ENCODE measurements around the gene CMC4. TPM values are rescaled to one million over a fixed set of nuclear protein-coding genes. Genes with fewer than 3 reads are reported as not detected.

Gene CMC4
- total and polyA plus RNA-seq, 9 of the 15 experiments (the other 6 are each of a cell fraction or from before 2014, with no cell fraction given), result 3.5 to 16.9 (median 8.2) TPM

DNA sequence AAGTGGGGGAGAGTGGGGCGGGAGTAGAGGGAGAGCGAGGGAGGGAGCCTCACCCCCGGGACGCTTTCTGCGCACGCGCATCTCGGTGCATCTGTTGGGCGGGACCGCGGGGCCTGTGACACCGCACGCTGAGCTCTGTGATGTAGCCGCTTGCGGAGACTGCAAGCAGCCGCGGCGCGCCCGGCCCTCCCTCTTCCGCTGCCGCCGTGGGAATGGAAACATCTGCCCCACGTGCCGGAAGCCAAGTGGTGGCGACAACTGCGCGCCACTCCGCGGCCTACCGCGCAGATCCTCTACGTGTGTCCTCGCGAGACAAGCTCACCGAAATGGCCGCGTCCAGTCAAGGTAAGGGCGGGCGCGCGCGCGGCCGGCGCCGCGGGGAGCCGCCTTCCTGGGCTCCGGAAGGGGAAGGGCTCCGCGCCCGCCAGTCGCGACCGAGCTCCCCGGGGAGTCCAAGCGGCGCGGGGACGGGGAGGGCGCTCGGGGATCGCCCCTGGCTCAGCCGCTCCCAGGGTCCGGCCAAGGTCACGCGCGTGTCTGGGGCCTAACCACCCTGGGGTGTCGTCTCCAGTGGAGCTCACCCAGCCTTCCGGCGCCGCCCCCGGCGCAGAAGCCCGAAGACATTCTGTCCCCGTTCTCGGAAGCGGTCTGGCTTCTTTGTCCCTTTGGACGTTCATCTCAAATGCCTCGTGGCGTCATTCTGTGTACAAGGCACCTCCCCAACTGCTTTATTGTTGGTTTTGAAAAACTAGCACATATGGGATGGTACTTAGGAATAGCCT lies 44.0 kb downstream of the CMC4 start, which contains the start of gene FUNDC2 (continued):
- no peak for TF ChIP-seq LARP7 (IDR thresholded peaks at IDR 0.05)
- TF ChIP-seq NR1H2 (CRISPR knock-in tag; IDR thresholded peaks at IDR 0.05), result no peak
- no peak for TF ChIP-seq MED1 (CRISPR knock-in tag; IDR thresholded peaks at IDR 0.05; ENCODE audit: borderline replicate concordance)
- TF ChIP-seq RBM22 (IDR thresholded peaks at IDR 0.05; ENCODE audit: low read depth, low read length, poor library complexity, severe bottlenecking), result no peak
- no peak for TF ChIP-seq MCM7 (IDR thresholded peaks at IDR 0.05)
- TF ChIP-seq, protein P1, sequence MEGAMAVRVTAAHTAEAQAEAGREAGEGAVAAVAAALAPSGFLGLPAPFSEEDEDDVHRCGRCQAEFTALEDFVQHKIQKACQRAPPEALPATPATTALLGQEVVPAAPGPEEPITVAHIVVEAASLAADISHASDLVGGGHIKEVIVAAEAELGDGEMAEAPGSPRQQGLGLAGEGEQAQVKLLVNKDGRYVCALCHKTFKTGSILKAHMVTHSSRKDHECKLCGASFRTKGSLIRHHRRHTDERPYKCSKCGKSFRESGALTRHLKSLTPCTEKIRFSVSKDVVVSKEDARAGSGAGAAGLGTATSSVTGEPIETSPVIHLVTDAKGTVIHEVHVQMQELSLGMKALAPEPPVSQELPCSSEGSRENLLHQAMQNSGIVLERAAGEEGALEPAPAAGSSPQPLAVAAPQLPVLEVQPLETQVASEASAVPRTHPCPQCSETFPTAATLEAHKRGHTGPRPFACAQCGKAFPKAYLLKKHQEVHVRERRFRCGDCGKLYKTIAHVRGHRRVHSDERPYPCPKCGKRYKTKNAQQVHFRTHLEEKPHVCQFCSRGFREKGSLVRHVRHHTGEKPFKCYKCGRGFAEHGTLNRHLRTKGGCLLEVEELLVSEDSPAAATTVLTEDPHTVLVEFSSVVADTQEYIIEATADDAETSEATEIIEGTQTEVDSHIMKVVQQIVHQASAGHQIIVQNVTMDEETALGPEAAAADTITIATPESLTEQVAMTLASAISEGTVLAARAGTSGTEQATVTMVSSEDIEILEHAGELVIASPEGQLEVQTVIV (CRISPR knock-in tag; IDR thresholded peaks at IDR 0.05; ENCODE audit: borderline replicate concordance), result no peak
- TF ChIP-seq, protein P2, sequence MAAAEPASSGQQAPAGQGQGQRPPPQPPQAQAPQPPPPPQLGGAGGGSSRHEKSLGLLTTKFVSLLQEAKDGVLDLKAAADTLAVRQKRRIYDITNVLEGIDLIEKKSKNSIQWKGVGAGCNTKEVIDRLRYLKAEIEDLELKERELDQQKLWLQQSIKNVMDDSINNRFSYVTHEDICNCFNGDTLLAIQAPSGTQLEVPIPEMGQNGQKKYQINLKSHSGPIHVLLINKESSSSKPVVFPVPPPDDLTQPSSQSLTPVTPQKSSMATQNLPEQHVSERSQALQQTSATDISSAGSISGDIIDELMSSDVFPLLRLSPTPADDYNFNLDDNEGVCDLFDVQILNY (CRISPR knock-in tag; IDR thresholded peaks at IDR 0.05), result no peak
- no peak for TF ChIP-seq SMARCC2 (IDR thresholded peaks at IDR 0.05; ENCODE audit: low read depth)
- peak; percentile 51; the same call in 1 of the 2 replicates for TF ChIP-seq POLR2AphosphoS5 (IDR thresholded peaks at IDR 0.05; ENCODE audit: control insufficient read depth, insufficient read depth, low read depth, low read length)
- TF ChIP-seq, protein P3, sequence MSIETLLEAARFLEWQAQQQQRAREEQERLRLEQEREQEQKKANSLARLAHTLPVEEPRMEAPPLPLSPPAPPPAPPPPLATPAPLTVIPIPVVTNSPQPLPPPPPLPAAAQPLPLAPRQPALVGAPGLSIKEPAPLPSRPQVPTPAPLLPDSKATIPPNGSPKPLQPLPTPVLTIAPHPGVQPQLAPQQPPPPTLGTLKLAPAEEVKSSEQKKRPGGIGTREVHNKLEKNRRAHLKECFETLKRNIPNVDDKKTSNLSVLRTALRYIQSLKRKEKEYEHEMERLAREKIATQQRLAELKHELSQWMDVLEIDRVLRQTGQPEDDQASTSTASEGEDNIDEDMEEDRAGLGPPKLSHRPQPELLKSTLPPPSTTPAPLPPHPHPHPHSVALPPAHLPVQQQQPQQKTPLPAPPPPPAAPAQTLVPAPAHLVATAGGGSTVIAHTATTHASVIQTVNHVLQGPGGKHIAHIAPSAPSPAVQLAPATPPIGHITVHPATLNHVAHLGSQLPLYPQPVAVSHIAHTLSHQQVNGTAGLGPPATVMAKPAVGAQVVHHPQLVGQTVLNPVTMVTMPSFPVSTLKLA (conservative IDR thresholded peaks at IDR 0.05), result peak; percentile 97 to 99
- TF ChIP-seq DACH1 (IDR thresholded peaks at IDR 0.05; ENCODE audit: partially characterized antibody), result no peak
- TF ChIP-seq, protein P4, sequence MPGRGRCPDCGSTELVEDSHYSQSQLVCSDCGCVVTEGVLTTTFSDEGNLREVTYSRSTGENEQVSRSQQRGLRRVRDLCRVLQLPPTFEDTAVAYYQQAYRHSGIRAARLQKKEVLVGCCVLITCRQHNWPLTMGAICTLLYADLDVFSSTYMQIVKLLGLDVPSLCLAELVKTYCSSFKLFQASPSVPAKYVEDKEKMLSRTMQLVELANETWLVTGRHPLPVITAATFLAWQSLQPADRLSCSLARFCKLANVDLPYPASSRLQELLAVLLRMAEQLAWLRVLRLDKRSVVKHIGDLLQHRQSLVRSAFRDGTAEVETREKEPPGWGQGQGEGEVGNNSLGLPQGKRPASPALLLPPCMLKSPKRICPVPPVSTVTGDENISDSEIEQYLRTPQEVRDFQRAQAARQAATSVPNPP (IDR thresholded peaks at IDR 0.05; ENCODE audit: borderline replicate concordance, insufficient read depth, insufficient read length), result no peak
- TF ChIP-seq JUNB (CRISPR knock-in tag; conservative IDR thresholded peaks at IDR 0.05), result no peak
- TF ChIP-seq ZNF589 (CRISPR knock-in tag; IDR thresholded peaks at IDR 0.05; ENCODE audit: low read depth), result no peak
- TF ChIP-seq TEAD2 (tag; IDR thresholded peaks at IDR 0.05), result no peak
- TF ChIP-seq ZNF23 (CRISPR knock-in tag; IDR thresholded peaks at IDR 0.05), result no peak
- no peak for TF ChIP-seq ARNT (IDR thresholded peaks at IDR 0.05)
- TF ChIP-seq BRCA1 (IDR thresholded peaks at IDR 0.05), result no peak
- TF ChIP-seq BRCA1 (CRISPR knock-in tag; IDR thresholded peaks at IDR 0.05), result no peak
- no peak for TF ChIP-seq ZNF232 (CRISPR knock-in tag; IDR thresholded peaks at IDR 0.05)
- peak; percentile 81 for TF ChIP-seq RB1 (IDR thresholded peaks at IDR 0.05; ENCODE audit: low read depth)
- no peak; the same call in 1 of the 2 replicates for TF ChIP-seq ZNF175 (CRISPR knock-in tag; IDR thresholded peaks at IDR 0.05; ENCODE audit: low read depth)
- peak; percentile 58 for TF ChIP-seq SAP30 (IDR thresholded peaks at IDR 0.05; ENCODE audit: borderline replicate concordance, insufficient read depth, low read depth, low read length, poor library complexity, severe bottlenecking)
- TF ChIP-seq TCF7 (IDR thresholded peaks at IDR 0.05; ENCODE audit: borderline replicate concordance), result peak; percentile 93
